ENCODE data around the gene LIMS2.

The LIMS2 gene

DNA sequence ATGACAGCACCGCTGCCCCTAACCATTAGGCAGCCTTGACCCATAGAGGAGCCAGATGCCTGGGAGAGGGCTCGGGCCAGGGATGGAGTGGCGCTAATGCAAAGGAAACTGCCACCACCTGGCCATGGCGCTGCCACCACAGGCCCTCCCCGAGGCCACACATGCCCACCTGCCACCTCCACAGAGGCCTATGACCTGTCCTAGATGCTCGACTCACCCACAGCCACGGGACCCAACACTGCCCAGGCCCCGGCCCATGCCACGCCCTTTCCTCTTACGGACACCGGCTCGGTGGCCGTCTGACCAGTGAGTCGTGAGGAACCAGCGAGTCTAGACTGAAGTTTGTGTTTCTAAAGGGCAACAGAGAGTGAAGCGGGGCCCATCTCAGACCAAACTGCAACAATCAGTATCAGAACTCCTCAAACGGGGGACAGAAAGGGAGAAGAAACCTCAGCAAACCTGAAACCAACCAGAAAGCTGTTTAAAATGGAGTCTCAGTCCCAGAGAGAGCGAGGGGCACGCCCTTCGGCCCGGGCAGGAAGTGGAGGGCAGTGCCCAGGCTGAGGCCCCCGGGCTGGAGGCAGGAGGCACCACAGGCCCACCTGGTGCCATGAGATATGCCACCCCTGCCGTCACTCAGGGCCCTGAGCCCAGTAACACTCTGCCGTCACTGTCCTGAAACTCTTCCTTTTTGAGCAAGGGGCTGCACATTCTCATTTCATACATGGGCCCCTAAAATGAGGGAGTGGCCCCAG lies 28.7 kb downstream of the LIMS2 start:
- DNase-seq (ENCODE audit: low read depth in 2 of 2) = no peak

DNA sequence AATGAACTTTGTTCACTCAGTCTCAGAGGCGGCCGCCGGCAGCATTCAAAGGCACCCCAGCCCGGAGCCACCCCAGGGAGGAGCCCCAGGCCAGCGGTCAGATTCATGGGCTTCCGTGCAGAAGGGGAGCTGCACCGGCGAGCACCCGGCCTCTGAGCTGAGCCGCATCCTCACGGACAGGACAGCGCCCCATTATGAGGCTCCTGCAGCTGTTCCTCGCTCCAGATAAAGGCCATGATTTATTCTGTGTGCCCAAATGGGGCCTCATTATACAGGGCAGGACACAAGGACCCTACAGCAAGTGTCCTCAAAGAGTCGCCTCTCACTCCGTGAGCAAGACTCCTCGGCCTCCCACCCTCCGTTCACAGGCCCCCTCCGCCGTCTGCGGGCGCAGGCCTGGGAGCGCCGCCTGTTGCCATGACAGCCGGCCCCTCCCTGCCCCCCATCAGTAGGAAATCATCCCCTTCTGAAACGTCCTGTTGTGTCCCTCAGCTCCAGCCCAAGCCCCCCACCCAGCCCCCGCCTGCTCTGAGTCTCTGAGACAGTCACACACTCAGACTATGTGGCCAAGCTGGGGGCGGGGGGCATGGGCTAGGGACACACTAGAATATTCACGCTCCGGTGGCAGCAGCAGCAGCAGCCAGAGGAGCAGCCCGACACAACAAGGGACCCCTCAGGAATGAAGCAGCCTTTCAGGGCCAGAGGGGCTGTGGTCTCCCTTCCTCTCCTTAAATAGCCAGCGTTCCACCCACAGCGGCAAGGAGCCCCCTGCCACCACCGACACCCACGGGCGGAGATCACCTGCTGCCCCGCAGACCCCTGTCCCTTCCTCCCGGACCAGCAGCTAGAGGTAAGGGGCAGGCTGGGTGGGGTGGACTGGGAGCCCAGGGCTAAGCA lies 29.7 kb downstream of the LIMS2 start, which contains the start of gene GPR17:
TSS of gene GPR17 (plus strand) at position 759 of the 897 bp plus-strand sequence. CDS start 4,583 bp downstream, outside the sequence.
- DNase-seq (ENCODE audit: low read depth in 2 of 2) = no peak

- no peak for DNase-seq (ENCODE audit: low read depth in 2 of 2)
These were observed 30.3 kb downstream of the LIMS2 start for GRCh38 chr2:127645026-127645394.

DNA sequence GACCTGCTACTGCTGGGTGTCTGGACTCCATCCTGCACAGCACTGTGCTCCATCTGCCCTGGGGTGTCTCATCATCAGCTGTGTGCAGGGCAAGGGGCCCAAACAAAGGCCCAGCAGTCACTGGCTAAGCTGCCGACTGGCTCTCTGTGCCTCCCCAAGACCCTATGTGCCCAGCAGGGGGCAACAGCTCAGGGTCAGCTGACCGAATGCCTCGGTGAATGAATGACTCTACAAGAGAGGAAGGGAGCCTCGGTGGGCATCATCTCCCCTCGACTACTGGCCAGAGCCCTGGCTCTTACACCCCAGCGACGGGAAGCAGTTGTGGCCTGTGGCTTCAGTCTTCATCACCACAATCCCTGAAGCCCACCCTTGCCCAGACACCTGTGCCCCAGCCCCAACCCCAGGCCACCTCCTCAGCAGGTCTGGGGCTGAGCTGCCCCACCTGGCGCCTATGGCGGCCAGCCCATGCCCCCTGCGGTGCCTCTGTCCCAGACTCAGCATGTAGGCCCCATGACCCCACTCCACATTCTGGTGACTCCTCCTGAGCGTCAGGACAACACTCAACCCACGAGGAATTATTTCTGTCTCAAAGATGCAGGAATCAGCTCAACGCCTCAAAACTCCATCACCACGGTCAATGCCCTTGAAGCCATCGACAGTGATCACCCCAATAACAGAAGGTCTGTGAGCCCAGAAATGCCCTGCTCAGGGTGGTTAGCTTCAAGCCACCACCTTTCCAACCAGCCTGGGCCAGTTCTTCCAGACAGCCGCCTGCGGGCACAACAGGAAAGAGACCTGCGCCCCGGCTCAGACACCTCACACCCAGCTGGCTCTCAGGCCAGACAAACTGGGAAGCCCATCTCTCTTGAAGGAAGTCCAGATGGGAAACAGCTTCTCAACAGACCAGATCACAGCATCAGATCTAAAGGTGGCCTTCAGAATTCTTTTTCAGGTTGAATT lies 31.0 kb downstream of the LIMS2 start:
- no peak for DNase-seq (ENCODE audit: low read depth in 2 of 2)

DNA sequence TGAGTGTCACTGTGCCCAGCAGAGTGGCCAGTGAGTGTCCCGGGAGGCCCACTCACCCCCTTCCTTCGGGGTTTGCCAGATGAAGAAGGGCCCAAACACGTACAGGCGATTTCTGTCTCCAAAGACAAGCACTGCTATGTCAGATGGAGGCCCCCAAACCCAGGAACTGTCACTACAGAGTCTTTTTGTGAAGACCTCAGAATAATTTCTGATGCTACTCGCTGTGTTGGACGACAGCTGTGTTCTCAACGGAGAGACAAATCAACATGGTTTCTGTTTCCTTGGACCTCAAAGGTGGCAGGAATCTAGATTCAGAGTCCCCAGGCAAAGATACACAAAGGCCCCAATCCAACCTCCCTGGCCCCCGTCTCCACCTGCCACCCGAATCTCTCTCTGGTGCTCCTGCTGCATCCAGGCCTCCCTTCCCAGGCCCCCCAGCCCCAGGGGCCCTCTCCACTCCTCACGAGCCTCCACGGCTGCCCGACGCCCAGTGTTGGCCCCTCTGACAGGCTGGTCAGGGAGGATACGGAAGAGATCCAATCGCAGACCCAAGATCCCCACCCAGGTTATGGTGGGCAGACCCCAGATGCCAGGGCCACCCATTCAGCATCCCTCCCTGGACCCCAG lies 31.8 kb downstream of the LIMS2 start:
- DNase-seq (ENCODE audit: low read depth in 2 of 2) = no peak

DNA sequence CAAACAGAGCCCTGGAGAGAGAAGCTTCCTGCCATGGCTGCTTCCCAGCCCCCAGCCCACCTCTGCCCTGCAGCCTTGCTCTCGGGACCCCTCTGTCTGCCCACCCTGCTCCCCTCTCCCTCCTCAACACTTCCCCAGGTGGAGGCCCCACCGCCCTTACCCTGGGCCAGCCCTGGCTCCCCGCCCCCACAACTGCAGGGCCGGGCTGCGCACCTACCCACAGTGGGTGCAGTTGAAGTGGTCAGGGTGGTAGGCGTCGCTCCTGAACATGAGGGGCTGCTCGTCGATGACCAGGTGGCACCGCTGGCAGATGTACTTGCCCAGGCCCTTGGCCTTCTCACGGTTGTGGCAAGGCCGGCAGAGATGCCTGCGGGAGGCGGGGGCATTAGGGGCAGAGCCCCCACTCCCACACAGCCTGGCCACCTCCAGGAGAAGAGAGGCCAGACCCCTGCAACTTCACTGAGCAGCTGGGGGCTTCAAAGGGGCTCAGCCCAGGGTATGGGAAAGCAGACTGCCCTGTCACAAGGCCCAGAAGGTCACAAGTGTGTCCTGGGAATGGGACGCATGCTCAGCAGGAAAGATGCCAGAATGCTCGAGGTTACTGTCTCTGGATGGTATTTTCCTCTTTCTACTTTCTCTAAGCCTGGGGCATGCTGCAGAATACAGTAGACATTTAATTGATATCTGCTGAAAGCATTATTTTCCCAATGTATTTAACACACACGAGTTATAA lies 32.5 kb downstream of the LIMS2 start:
- DNase-seq (ENCODE audit: low read depth in 2 of 2) = no peak

- DNase-seq (ENCODE audit: low read depth in 2 of 2) = no peak
These were observed 33.4 kb downstream of the LIMS2 start for GRCh38 chr2:127641846-127642507.

GRCh38 chr2:127641133-127641532 lies 34.2 kb downstream of the LIMS2 start:
- DNase-seq (ENCODE audit: low read depth in 2 of 2) = no peak

DNA sequence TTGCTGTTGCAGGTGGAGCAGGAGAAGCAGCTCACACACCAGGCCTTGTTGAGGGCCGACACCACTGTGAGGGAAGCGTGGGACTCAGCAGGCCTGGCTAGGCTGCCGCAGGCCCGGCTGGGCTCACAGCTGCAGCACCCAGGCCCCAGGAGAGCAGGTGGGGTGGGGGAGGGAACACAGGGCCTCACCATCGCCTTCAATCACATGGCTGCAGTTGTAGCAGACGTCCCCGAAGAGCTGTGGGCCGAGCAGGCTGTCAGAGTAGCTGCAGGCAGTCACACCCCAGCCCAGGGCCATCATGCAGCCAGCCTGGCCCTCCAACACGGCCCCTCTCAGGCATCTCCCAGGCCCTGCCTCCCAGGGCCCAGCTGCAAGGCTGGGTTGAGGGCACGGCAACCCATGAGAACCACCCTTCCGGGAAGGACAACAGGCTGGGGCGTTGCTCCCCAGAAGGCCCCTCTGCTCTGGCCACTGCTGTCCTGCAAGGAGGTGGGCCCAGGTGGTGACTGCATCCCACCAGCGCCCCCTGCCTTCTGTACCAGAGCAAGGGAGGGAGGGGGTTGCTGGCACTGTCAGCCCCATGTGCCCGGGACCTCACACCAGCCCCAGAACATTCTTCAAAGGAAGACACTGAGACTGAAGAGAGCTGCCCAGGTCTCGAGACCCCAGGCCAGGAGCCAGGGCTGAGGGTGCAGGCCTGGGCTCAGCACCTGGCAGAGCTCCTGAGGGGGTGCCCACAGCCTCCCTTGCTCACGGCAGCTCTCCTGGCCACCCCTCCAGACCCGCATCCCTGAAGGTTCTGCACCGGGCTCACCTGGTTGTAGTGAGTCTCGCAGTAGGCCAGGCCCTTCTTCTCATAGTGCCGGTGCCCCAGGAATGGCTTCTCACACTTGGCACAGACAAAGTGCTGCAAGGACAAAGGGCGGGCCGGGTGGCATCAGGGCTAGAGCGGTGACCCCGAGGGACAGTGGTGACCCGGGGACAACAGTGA lies 35.0 kb downstream of the LIMS2 start:
- no peak for DNase-seq (ENCODE audit: low read depth in 2 of 2)

DNA sequence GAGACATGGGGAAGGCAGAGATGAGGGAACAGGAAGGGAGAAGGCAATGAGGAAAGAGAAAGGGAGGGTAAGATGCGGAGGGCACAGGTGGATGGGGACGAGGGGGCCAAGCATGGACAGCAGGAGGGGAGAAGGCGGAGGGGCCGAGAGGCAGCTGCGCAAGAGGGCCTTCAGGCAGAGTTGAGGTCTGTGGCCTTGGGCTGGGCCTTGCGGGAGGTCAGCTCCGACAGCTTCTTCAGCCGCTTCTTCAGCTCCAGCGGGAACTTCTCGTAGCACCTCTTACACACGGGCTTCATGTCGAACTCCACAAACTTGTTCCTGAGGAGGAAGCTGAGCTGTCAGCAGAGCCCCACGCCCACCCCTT lies 36.2 kb downstream of the LIMS2 start:
- DNase-seq (ENCODE audit: low read depth in 2 of 2) = no peak

- no peak for DNase-seq (ENCODE audit: low read depth in 2 of 2)
These were observed 36.8 kb downstream of the LIMS2 start for GRCh38 chr2:127638361-127639110.

GRCh38 chr2:127637725-127638252 lies 37.5 kb downstream of the LIMS2 start:
- no peak for DNase-seq (ENCODE audit: low read depth in 2 of 2)

- no peak for DNase-seq (ENCODE audit: low read depth in 2 of 2)
These were observed 38.1 kb downstream of the LIMS2 start for GRCh38 chr2:127637236-127637630.

GRCh38 chr2:127636248-127637235 lies 38.8 kb downstream of the LIMS2 start:
- no peak for DNase-seq (ENCODE audit: low read depth in 2 of 2)

DNA sequence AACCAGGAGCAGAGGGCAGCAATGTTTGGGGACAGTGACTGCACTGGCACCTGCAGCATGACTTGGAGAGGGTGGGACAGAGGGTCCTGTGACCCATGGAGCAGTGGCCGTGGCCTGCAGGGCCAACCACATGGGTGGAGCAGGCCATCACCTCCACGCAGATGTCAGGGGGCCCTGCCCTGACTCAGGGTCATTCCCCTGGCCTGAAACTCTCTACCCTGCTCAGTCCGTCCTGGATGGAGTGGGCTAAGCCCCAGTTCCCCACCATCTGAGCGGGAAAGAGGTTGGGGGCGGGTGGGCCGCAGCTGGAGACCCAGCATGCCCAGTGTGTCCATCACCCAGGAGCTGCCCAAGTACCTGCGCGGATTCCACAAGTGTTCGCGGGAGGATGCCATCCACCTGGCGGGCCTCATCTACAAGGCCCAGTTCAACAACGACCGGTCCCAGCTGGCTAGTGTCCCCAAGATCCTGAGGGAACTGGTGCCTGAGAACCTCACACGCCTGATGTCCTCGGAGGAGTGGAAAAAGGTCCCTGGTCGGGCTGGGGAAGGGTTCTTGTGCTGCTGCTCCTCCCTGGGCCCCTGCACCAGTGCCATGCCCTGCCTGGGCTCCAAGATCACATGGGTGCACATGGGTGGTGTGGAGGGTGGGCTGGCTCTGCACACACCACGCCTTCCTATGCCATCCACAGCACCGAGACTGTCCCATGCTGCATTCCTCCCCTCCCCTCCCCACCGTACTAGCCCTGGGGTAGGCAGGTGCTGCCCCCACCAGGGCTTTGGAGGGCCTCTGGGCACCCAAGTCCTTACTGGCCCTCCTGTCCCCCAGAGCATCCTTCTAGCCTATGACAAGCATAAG lies 39.7 kb downstream of the LIMS2 start:
- no peak for DNase-seq (ENCODE audit: low read depth in 2 of 2)

All from stimulated activated CD8-positive, alpha-beta memory T cell treated with anti-CD3 and anti-CD28 coated beads, Interleukin-15, amount 100 ng/mL, for 4 hours (primary cell).